Activated CD8-positive, alpha-beta memory T cell treated with anti-CD3 and anti-CD28 coated beads for 4 hours (primary cell): ENCODE measurements around the gene NLRP13.

ENCODE experiments used
- DNase-seq, 2 donors: peaks; one replicate each; pipeline ENCODE4 v3.0.0-alpha.2; 2020; ENCODE audit warnings: low read depth in 2 of 2

Gene NLRP13

DNA sequence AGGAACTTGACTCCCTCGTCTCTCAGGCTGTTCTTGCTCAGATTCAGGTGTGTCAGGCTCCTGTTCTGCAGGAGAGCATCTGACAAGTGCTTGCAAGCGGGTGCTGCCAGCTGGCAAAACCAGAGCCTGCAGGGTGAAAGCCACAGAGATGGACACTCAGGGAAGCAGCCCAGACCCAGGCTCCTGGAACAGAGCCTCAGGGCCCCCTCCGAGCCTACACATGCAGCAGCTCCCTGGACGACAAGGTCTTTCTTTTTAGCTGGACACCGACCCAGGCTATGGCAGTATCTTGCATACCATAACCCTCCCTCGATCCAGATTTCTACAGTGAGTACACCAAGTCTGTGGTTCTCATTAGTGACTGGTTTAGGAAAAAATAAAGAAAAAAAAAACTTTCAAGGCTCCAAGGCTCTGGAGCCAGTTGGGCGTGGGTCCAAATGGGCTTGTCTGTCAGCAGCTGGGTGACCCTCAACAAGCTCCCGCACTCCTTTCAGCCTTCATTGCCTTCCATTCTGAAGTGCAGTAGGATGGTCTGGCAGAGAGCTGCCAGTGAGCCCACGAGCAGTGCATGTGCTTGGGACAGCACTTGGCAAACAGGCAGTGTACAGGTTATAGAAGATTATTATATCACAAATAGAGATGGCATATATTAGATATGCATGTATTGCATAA, 29.9 kb downstream of the NLRP13 start:
- DNase-seq: no peak

DNA sequence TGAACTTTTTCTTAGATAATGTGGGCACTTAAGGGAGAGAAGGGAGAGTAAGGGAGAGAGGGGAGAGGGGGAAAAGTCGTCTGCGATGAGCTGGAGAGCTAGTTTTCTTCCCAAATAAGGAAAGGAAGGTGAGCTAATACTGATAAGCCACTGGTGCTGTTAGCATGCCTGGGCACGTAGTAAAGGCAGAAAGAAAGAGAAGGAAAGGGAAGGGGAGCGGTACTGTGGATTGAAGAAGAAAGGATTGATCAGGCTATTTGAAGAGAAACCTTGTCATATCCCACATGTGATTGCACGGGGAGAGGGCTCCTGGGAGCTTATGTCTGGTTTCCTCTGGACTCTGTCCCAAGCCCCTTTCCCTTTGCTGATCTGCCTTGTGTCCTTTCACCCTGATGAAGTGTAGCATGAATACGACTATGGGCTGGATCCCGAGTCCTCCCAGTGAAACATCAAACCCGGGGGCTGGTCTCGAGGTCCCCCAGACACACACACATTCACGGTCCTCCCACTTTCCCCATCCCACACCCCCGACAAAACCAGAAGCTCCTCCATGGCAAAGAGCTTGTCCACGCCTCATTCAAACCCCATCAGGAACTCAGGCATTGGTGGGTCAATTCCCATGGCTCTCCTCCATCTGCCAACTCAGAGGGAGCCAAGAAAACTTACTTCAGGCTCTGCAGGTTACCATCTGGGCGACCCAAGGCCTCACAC, 30.6 kb downstream of the NLRP13 start:
- DNase-seq: no peak

DNA sequence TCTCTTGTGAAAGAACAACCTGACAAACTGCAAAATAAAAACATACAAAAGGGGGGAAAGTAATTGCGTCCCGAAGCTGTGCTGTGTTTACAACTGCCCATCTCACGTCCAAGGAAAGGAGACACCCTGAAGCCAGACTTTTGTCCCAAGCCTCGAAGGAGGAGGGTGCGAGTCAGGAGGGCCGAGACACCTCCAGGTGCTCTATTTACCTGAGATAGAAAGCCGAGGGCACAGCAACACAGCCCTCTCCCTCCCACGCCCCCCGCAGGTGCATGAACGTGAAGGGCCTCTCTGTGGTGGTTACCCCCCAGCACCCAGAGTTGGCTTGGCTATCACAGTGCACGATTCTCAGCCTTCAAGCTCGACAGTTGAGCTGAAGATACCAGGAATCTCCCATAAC, 33.2 kb downstream of the NLRP13 start:
- no peak for DNase-seq

DNA sequence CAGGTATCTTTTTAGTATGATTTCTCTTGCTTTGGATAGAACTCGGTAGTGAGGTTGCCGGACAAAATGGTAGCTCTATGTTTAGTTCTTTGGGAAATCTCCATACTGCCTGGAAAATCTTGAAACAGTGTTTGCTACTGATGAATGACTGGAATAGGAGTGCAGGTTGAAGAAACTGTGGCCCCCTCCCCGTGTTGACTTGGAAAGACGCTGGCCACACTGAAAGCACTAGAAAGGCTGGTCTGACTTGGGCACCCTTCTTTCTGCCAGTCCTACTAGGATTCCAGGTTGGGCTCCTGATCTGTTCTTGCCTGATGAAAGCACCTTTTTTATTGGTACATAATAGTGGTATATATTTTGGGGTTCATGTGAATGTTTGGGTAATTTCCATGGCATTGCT, 49.5 kb downstream of the NLRP13 start:
- no peak for DNase-seq

DNA sequence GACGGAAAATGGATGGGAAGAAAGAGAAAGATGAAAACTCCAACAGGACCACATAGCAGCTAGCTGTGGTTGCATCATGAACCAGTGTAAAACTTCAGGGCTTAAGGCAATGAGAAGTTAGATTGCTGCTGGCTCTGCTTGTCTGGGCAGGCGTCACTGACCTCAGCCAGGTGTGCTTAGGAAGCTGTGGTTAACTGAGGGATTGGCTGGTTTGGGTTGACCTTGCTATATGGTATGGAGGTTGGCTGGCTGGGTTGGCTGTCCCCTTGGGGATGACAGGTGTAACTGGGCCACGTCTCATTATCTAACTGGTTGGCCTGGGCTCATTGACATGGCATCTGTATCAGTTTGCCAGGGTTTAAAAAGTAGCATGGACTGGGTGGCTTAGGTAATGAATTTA, 54.9 kb downstream of the NLRP13 start:
- DNase-seq: no peak

DNA sequence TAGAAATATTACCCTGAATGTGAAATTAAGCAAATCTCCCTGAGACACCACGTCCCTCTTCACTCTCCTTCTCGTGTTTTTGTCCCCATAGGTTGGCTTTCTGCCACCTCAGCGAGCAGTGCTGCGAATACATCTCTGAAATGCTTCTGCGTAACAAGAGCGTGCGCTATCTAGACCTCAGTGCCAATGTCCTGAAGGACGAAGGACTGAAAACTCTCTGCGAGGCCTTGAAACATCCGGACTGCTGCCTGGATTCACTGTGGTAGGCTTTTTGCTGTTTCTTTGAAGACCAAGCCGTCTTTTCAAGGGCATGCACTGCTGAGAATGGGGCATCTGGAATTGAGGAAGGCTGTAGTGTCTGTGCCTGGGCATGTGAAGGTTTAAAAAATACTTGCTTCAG, 61.4 kb downstream of the NLRP13 start:
- no peak for DNase-seq

DNA sequence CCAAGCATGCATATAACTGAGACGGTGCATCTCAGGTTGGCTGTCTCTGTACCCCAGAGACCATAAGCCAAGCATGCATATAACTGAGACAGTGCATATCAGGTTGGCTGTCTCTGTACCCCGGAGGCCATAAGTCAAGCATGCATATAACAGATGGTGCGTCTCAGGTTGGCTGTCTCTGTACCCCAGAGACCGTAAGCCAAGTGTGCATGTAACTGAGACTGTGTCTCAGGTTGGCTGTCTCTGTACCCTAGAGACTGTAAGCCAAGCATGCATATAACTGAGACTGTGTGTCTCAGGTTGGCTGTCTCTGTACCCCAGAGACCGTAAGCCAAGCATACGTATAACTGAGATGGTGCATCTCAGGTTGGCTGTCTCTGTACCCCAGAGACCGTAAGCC, 65.0 kb downstream of the NLRP13 start:
- no peak for DNase-seq

DNA sequence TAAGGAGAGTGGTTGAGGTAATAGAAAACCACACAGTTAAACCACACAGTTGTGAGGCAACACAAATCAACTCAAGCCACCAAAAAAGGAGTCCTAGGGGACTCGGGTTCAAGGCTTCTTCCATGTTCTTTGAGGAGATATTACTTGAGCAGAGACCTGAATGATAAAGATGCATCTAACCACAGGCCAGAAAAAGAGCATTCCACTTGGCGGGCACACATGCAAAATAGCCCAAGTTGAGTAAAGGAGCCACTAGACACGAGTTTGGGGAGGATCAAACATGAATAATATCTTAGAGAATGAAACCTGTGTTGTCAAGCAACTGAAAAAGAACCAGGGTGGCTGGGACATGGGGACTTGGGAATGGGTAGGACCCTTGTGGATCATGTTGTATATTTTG, 65.6 kb downstream of the NLRP13 start:
- DNase-seq: no peak

DNA sequence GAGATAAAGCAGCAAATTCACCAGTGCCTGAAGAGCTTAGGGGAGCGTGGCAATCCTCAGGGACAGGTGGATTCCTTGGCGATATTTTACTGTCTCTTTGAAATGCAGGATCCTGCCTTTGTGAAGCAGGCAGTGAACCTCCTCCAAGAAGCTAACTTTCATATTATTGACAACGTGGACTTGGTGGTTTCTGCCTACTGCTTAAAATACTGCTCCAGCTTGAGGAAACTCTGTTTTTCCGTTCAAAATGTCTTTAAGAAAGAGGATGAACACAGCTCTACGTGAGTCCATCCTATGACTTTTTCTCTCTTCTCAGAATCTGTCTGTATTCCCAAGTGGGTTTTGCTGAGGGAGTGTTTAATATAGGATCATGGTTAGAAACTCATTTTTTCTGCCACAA, 73.2 kb downstream of the NLRP13 start:
- DNase-seq: no peak

DNA sequence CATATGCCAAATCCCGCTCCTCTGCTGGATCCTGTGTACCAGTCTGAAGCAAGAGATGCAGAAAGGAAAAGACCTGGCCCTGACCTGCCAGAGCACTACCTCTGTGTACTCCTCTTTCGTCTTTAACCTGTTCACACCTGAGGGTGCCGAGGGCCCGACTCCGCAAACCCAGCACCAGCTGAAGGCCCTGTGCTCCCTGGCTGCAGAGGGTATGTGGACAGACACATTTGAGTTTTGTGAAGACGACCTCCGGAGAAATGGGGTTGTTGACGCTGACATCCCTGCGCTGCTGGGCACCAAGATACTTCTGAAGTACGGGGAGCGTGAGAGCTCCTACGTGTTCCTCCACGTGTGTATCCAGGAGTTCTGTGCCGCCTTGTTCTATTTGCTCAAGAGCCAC, 73.7 kb downstream of the NLRP13 start:
- DNase-seq: no peak

DNA sequence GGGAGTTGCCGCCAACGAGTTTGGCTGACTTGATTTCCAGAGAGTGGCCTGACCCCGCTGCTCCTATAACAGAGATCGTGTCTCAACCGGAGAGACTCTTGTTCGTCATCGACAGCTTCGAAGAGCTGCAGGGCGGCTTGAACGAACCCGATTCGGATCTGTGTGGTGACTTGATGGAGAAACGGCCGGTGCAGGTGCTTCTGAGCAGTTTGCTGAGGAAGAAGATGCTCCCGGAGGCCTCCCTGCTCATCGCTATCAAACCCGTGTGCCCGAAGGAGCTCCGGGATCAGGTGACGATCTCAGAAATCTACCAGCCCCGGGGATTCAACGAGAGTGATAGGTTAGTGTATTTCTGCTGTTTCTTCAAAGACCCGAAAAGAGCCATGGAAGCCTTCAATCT, 74.2 kb downstream of the NLRP13 start:
- no peak for DNase-seq

DNA sequence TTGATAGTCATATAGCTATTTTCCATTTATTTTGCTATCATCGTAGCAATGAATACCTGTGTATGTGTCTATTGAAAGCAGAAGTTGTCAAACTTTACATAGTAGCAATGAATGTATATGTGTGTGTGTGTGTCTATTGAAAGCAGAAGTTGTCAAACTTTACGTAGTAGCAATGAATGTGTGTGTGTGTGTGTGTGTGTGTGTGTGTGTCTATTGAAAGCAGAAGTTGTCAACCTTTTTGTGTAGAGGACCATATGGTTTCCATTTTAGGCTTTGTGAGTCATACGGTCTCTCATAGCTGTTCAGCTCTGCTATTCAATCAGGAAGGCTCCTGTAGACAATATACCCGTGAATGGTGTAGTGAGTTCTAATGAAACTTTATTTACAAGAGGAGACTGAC, 75.0 kb downstream of the NLRP13 start:
- DNase-seq: no peak

DNA sequence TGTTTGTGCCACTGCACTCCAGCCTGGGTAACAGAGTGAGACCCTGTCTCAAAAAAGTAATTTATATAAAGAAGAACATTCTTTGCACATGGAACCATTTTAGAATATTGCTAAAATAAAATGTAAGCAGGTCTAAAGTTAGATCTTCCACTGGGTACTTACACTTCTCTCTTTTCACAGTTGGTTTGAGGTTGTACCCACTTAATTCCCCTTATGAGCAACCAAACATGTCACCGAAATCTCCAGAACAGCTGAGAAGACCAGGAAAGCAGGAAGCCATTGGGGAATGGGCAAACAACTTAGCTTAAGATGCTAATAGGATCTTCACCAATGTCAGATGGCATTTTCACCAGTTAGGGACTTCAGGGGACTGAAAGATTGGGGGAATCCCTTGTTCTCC, 77.0 kb downstream of the NLRP13 start:
- no peak for DNase-seq
